Measurements from ENCODE around the gene GALNT3. TPM values are rescaled to one million over a fixed set of nuclear protein-coding genes. Genes with fewer than 3 reads are reported as not detected.

The GALNT3 gene
- total and polyA plus RNA-seq, 4 donors = 0.29 to 2.3 (median 1.6) TPM

GRCh38 chr2:165772183-165772582 is 21.9 kb downstream of the GALNT3 start:
- WGBS = 97% methylated on average over 3 of the region's 3 CpGs
- Histone ChIP-seq H3K9me3 (ENCODE audit: control insufficient read depth in 4 of 4, low read length in 3 of 4) (no peaks in the 10 kb centered on the region), H3K36me3 (ENCODE audit: control insufficient read depth in 4 of 4, insufficient read depth in 3 of 4, low read depth in 1 of 4, low read length in 3 of 4) (no peaks in the 10 kb centered on the region), H3K4me1 (ENCODE audit: control insufficient read depth in 4 of 4, insufficient read depth in 4 of 4, low read length in 3 of 4) (peaks cover 0 to 2% (median 0%) of the 10 kb centered on the region in 4 donors), H3K4me3 (ENCODE audit: low read depth in 1 of 3, low read length in 3 of 3) (no peak overlapping the region), H3K9ac (ENCODE audit: low read depth in 1 of 2, low read length in 2 of 2) (no peak overlapping the region), H3K27ac (ENCODE audit: low read depth in 1 of 2, low read length in 2 of 2) (no peak overlapping the region), H3K27me3 (ENCODE audit: control insufficient read depth in 4 of 4, insufficient read depth in 4 of 4, low read length in 3 of 4) (no peaks in the 10 kb centered on the region)
- no peak for TF ChIP-seq REST (IDR thresholded peaks at IDR 0.05)
- no peak for TF ChIP-seq RXRA (IDR thresholded peaks at IDR 0.05)
- no peak for TF ChIP-seq CTCF (IDR thresholded peaks at IDR 0.05; ENCODE audit: low read depth, low read length, missing input control)
- no peak for TF ChIP-seq HNF4A (conservative IDR thresholded peaks at IDR 0.05)
- TF ChIP-seq MAX (IDR thresholded peaks at IDR 0.05) = no peak
- TF ChIP-seq HNF4G (IDR thresholded peaks at IDR 0.05) = no peak
- no peak for TF ChIP-seq ZBTB33 (IDR thresholded peaks at IDR 0.05)
- TF ChIP-seq RAD21 (IDR thresholded peaks at IDR 0.05) = no peak
- no peak for TF ChIP-seq NR2F2 (IDR thresholded peaks at IDR 0.05)
- TF ChIP-seq EGR1 (IDR thresholded peaks at IDR 0.05; ENCODE audit: low read depth in 2 of 2) = no peak
- DNase-seq (ENCODE audit: low spot score) = no peak

GRCh38 chr2:165766326-165766927 is 27.6 kb downstream of the GALNT3 start:
- no peak for DNase-seq (ENCODE audit: low spot score)
- Histone ChIP-seq H3K9ac (ENCODE audit: low read depth in 1 of 2, low read length in 2 of 2) (no peak overlapping the region), H3K27ac (ENCODE audit: low read depth in 1 of 2, low read length in 2 of 2) (no peak overlapping the region), H3K4me1 (ENCODE audit: control insufficient read depth in 4 of 4, insufficient read depth in 4 of 4, low read length in 3 of 4) (no peaks in the 10 kb centered on the region), H3K4me3 (ENCODE audit: low read depth in 1 of 3, low read length in 3 of 3) (no peak overlapping the region), H3K27me3 (ENCODE audit: control insufficient read depth in 4 of 4, insufficient read depth in 4 of 4, low read length in 3 of 4) (no peaks in the 10 kb centered on the region), H3K9me3 (ENCODE audit: control insufficient read depth in 4 of 4, low read length in 3 of 4) (no peaks in the 10 kb centered on the region), H3K36me3 (ENCODE audit: control insufficient read depth in 4 of 4, insufficient read depth in 3 of 4, low read depth in 1 of 4, low read length in 3 of 4) (no peaks in the 10 kb centered on the region)
- TF ChIP-seq ATF3 (IDR thresholded peaks at IDR 0.05) (no peak), TAF1 (conservative IDR thresholded peaks at IDR 0.05) (no peak), EGR1 (IDR thresholded peaks at IDR 0.05; ENCODE audit: low read depth in 2 of 2) (no peak), SP1 (IDR thresholded peaks at IDR 0.05) (no peak), YY1 (IDR thresholded peaks at IDR 0.05) (no peak), ZBTB33 (IDR thresholded peaks at IDR 0.05) (no peak), GABPA (IDR thresholded peaks at IDR 0.05 in 1 of 2, conservative IDR thresholded peaks at IDR 0.05 in 1 of 2) (no peak), FOXA2 (IDR thresholded peaks at IDR 0.05) (no peak), HNF4A (conservative IDR thresholded peaks at IDR 0.05) (no peak), MAX (IDR thresholded peaks at IDR 0.05) (no peak), CTCF (IDR thresholded peaks at IDR 0.05; ENCODE audit: low read depth, low read length, missing input control) (no peak), RXRA (IDR thresholded peaks at IDR 0.05) (no peak), NR2F2 (IDR thresholded peaks at IDR 0.05) (no peak), JUND (IDR thresholded peaks at IDR 0.05) (no peak), FOXA1 (IDR thresholded peaks at IDR 0.05) (no peak)
